Measurements from ENCODE around the gene CRIP2. TPM values are rescaled to one million over a fixed set of nuclear protein-coding genes. Genes with fewer than 3 reads are reported as not detected.

CRIP2 gene
- total and polyA plus RNA-seq, 2 donors (not counting 1 experiment from before 2014, with no cell fraction given): 6.0 to 81.6 TPM

DNA sequence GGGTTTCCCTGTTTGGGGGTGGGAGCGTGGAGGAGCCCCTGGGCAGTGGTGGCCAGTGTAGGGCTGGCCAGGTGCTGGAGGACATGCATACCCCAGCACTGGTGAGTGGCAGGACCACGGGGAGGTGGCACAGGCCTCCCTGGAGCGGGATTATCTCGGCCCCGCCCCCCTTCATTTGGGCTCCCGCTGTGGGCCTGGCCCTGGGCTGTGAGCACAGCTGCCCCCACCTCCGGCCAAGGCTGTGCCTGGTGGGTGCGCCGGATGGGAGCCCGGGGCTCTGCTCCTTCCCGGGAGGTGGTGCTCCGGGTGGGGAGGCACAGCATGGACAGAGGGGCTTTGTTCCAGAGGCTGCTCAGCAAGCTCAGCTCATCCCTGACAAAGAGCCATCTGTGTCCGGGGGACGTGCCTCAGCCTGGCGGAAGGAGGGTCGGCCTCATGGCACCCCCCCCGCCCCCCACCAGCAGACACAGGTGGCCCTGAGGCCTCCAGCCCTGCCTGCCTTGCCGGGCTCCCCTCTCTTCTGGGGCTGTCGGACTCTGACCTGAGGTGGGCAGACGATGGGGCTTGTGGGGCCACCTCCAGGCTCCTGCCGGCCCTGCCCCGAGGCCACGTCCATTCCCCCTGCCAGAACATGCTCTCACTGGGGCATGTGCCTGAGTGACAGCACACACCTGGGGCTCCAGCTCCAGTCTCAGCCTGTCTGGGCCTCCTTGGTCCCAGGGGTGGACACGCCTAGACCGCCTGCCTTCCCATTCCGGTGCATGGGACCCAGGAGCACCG, 24.8 kb downstream of the CRIP2 start:
- CTCF ChIA-PET: interaction anchor here (0.9 kb wide), 1 partner anchor 8 kb away, joined by 3 read pairs; no protein-coding TSS in a partner anchor
- Histone ChIP-seq H3K4me3 (ENCODE audit: control extremely low read depth in 1 of 5, extremely low read depth in 1 of 5, insufficient read depth in 1 of 5, low read depth in 2 of 5, low read length in 4 of 5) (no peak overlapping the region), H3K27ac (ENCODE audit: low read length in 2 of 2) (no peak overlapping the region), H3K36me3 (replicated peaks in 1 of 2; ENCODE audit: control extremely low read depth in 1 of 2, control insufficient read depth in 1 of 2, extremely low read depth in 1 of 2, insufficient read depth in 2 of 2, low read length in 1 of 2) (no peaks in the 10 kb centered on the region), H3K9me3 (ENCODE audit: control extremely low read depth in 1 of 3, control insufficient read depth in 2 of 3, insufficient read depth in 1 of 3, low read length in 2 of 3) (no peaks in the 10 kb centered on the region), H2AFZ (ENCODE audit: insufficient read depth, low read depth, low read length, poor library complexity, severe bottlenecking) (no peak overlapping the region), H4K20me1 (ENCODE audit: control insufficient read depth, insufficient read depth, low read length, poor library complexity, severe bottlenecking) (no peaks in the 10 kb centered on the region), H3K4me1 (ENCODE audit: control insufficient read depth in 2 of 2, insufficient read depth in 2 of 2, low read length in 2 of 2) (no peaks in the 10 kb centered on the region), H3K4me2 (replicated peaks; ENCODE audit: low read depth, low read length, poor library complexity, severe bottlenecking) (no peak overlapping the region), H3K79me2 (ENCODE audit: control insufficient read depth, insufficient read depth, low read length) (no peaks in the 10 kb centered on the region), H3K27me3 (replicated peaks in 1 of 4; ENCODE audit: control extremely low read depth in 1 of 4, control insufficient read depth in 3 of 4, insufficient read depth in 4 of 4, low read length in 3 of 4) (no peaks in the 10 kb centered on the region), H3K9ac (ENCODE audit: low read length) (no peak overlapping the region)
- POLR2A ChIA-PET: interaction anchor here (0.6 kb wide), 1 partner anchor 8 kb away, joined by 12 read pairs; no protein-coding TSS in a partner anchor
- H3K9me3 Mint-ChIP-seq (ENCODE audit: insufficient read depth): no peaks in the 10 kb centered on the region
- intact Hi-C loops (cut with micrococcal nuclease): no loop called here
- no peak overlapping the region for H3K4me3 Mint-ChIP-seq
- DNase-seq (peak; percentile 35), ATAC-seq (ENCODE audit: low read depth) (no peak)
- no peak overlapping the region for H3K27ac Mint-ChIP-seq
- TF ChIP-seq EZH2 (IDR thresholded peaks at IDR 0.05; ENCODE audit: borderline replicate concordance, insufficient read depth, low read depth, low read length, poor library complexity, severe bottlenecking): no peak
- TF ChIP-seq, protein P1, sequence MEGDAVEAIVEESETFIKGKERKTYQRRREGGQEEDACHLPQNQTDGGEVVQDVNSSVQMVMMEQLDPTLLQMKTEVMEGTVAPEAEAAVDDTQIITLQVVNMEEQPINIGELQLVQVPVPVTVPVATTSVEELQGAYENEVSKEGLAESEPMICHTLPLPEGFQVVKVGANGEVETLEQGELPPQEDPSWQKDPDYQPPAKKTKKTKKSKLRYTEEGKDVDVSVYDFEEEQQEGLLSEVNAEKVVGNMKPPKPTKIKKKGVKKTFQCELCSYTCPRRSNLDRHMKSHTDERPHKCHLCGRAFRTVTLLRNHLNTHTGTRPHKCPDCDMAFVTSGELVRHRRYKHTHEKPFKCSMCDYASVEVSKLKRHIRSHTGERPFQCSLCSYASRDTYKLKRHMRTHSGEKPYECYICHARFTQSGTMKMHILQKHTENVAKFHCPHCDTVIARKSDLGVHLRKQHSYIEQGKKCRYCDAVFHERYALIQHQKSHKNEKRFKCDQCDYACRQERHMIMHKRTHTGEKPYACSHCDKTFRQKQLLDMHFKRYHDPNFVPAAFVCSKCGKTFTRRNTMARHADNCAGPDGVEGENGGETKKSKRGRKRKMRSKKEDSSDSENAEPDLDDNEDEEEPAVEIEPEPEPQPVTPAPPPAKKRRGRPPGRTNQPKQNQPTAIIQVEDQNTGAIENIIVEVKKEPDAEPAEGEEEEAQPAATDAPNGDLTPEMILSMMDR (IDR thresholded peaks at IDR 0.05): no peak
- H3K27me3 Mint-ChIP-seq: peaks cover 4% of the 10 kb centered on the region
- H3K4me1 Mint-ChIP-seq: no peaks in the 10 kb centered on the region
- 93% methylated on average over 26 of the region's 27 CpGs for WGBS (ENCODE audit: insufficient coverage)

DNA sequence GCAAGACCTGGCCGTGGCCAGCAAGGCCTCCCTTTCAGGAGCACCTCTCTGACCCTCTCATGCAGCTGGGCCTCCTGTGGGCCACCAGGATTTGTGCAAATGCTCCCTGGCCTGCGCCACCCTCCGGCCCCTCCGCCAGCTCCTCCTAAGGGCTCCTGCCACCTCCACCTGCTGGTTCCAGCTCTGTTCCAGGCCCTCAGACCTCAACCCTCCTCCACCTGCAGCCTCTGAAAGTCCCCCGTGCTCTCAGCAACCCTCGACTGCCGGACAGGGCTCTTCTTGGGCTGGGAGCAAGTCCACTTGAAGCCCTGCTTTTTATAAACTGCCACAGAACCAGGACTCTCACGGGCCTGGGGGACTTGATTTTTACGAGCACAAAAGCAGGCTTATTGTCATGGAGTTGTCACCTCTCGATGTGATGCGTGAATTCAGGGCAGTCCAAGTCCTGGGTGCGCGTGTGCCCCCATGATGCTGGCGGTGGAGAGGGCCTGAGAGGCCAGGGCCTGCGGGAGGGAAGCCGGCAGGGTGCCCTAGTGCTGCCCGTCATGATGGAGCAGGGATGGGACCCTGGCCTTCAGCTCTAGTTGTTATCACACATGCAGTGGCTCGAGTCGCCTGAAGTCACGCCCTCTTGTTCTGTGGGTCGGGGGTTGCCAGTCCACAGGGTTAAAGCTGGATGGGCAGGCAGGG, 25.6 kb downstream of the CRIP2 start:
- no peak overlapping the region for H3K4me2 ChIP-seq (replicated peaks; ENCODE audit: low read depth, low read length, poor library complexity, severe bottlenecking)
- H4K20me1 ChIP-seq (ENCODE audit: control insufficient read depth, insufficient read depth, low read length, poor library complexity, severe bottlenecking): no peaks in the 10 kb centered on the region
- H3K36me3 ChIP-seq (replicated peaks in 1 of 2; ENCODE audit: control extremely low read depth in 1 of 2, control insufficient read depth in 1 of 2, extremely low read depth in 1 of 2, insufficient read depth in 2 of 2, low read length in 1 of 2): no peaks in the 10 kb centered on the region
- Mint-ChIP-seq H3K4me1 (no peaks in the 10 kb centered on the region), H3K4me3 (no peak overlapping the region), H3K9me3 (ENCODE audit: insufficient read depth) (no peaks in the 10 kb centered on the region), H3K27ac (no peak overlapping the region), H3K27me3 (peaks cover 4% of the 10 kb centered on the region)
- no peak overlapping the region for H3K4me3 ChIP-seq (ENCODE audit: control extremely low read depth in 1 of 5, extremely low read depth in 1 of 5, insufficient read depth in 1 of 5, low read depth in 2 of 5, low read length in 4 of 5)
- no peak for TF ChIP-seq EZH2 (IDR thresholded peaks at IDR 0.05; ENCODE audit: borderline replicate concordance, insufficient read depth, low read depth, low read length, poor library complexity, severe bottlenecking)
- TF ChIP-seq, protein P1 (IDR thresholded peaks at IDR 0.05): no peak
- no peaks in the 10 kb centered on the region for H3K79me2 ChIP-seq (ENCODE audit: control insufficient read depth, insufficient read depth, low read length)
- no peaks in the 10 kb centered on the region for H3K4me1 ChIP-seq (ENCODE audit: control insufficient read depth in 2 of 2, insufficient read depth in 2 of 2, low read length in 2 of 2)
- ChIA-PET CTCF (interaction anchor here (0.9 to 1.3 kb wide), 2 partner anchors 9 to 23 kb away, joined by 3 read pairs; no protein-coding TSS in a partner anchor), POLR2A (no interaction called here)
- H3K9me3 ChIP-seq (ENCODE audit: control extremely low read depth in 1 of 3, control insufficient read depth in 2 of 3, insufficient read depth in 1 of 3, low read length in 2 of 3): no peaks in the 10 kb centered on the region
- DNase-seq (peak; percentile 34), ATAC-seq (ENCODE audit: low read depth) (no peak)
- no peak overlapping the region for H2AFZ ChIP-seq (ENCODE audit: insufficient read depth, low read depth, low read length, poor library complexity, severe bottlenecking)
- no peaks in the 10 kb centered on the region for H3K27me3 ChIP-seq (replicated peaks in 1 of 4; ENCODE audit: control extremely low read depth in 1 of 4, control insufficient read depth in 3 of 4, insufficient read depth in 4 of 4, low read length in 3 of 4)
- WGBS (ENCODE audit: insufficient coverage): 94% methylated on average over 21 of the region's 21 CpGs
- H3K9ac ChIP-seq (ENCODE audit: low read length): no peak overlapping the region
- intact Hi-C loops (cut with micrococcal nuclease): no loop called here
- H3K27ac ChIP-seq (ENCODE audit: low read length in 2 of 2): no peak overlapping the region

Measured in B cell (primary cell).